SK-N-SH treated with all-trans-retinoic acid at 6 μM for 48 hours (cell line): ENCODE results near the gene EPHB6.

Source experiments
- ATAC-seq: fragments of 200-7000 bp; cut with Tn5 transposase; 3 replicates; pipeline ENCODE4 v1.9.1; 2020; ENCODE audit warnings: mild to moderate bottlenecking, moderate library complexity
- ARNTL ChIP-seq: fragments of 450-650 bp; formaldehyde crosslinking; IDR thresholded peaks from 2 replicates; pipeline ENCODE4 v1.5.0; 2020; ENCODE audit warnings: low read depth, mild to moderate bottlenecking, moderate library complexity, borderline replicate concordance
- BACH2 ChIP-seq: fragments of 250-450 bp; sonication (Bioruptor Pico); IDR thresholded peaks from 2 replicates; pipeline ENCODE4 v1.9.0; 2021; ENCODE audit warnings: mild to moderate bottlenecking, borderline replicate concordance
- CSDC2 ChIP-seq: fragments of 250-450 bp; sonication (Bioruptor Pico); IDR thresholded peaks from 2 replicates; pipeline ENCODE4 v1.5.0; 2020; ENCODE audit warnings: mild to moderate bottlenecking, moderate library complexity
- ESRRG ChIP-seq: fragments of 250-450 bp; sonication (Bioruptor Pico); IDR thresholded peaks from 2 replicates; pipeline ENCODE4 v1.6.1; 2021; ENCODE audit warnings: mild to moderate bottlenecking
- GLIS3 ChIP-seq: fragments of 250-450 bp; sonication (Bioruptor Pico); IDR thresholded peaks from 2 replicates; pipeline ENCODE4 v1.5.0; 2020; ENCODE audit warnings: mild to moderate bottlenecking, moderate library complexity
- ISL1 ChIP-seq: fragments of 250-450 bp; sonication (Bioruptor Pico); IDR thresholded peaks from 2 replicates; pipeline ENCODE4 v2.1.2; 2022; ENCODE audit warnings: mild to moderate bottlenecking, moderate library complexity
- RARB ChIP-seq: fragments of 250-450 bp; sonication (Bioruptor Pico); IDR thresholded peaks from 2 replicates; pipeline ENCODE4 v1.8.0; 2021; ENCODE audit warnings: mild to moderate bottlenecking, moderate library complexity
- SNAI2 ChIP-seq: fragments of 250-450 bp; sonication (Bioruptor Pico); IDR thresholded peaks from 2 replicates; pipeline ENCODE4 v1.5.0; 2020; ENCODE audit warnings: mild to moderate bottlenecking, moderate library complexity
- TCF4 ChIP-seq: fragments of 250-450 bp; sonication (Bioruptor Pico); IDR thresholded peaks from 2 replicates; pipeline ENCODE4 v1.8.0; 2021; ENCODE audit warnings: mild to moderate bottlenecking, moderate library complexity, borderline replicate concordance
- TOX ChIP-seq: fragments of 250-450 bp; sonication (Bioruptor Pico); IDR thresholded peaks from 2 replicates; pipeline ENCODE4 v1.8.0; 2021; ENCODE audit warnings: mild to moderate bottlenecking, moderate library complexity, borderline replicate concordance
- ZC3H10 ChIP-seq: fragments of 250-450 bp; sonication (Bioruptor Pico); IDR thresholded peaks from 2 replicates; pipeline ENCODE4 v1.5.1; 2021; ENCODE audit warnings: mild to moderate bottlenecking, moderate library complexity
- ZFP3 ChIP-seq: fragments of 250-450 bp; sonication (Bioruptor Pico); IDR thresholded peaks from 2 replicates; pipeline ENCODE4 v1.5.0; 2020; ENCODE audit warnings: mild to moderate bottlenecking, moderate library complexity
- ZFP30 ChIP-seq: fragments of 450-650 bp; formaldehyde crosslinking; IDR thresholded peaks from 2 replicates; pipeline ENCODE4 v1.5.0; 2022; ENCODE audit warnings: mild to moderate bottlenecking, moderate library complexity
- ZNF70 ChIP-seq: fragments of 450-650 bp; formaldehyde crosslinking; IDR thresholded peaks from 2 replicates; pipeline ENCODE4 v1.5.0; 2020; ENCODE audit warnings: mild to moderate bottlenecking, moderate library complexity
- ZNF8 ChIP-seq: fragments of 450-650 bp; formaldehyde crosslinking; IDR thresholded peaks from 2 replicates; pipeline ENCODE4 v1.5.0; 2020; ENCODE audit warnings: mild to moderate bottlenecking, moderate library complexity
- TF ChIP-seq, protein P1 (sequence below): fragments of 250-450 bp; sonication (Bioruptor Pico); IDR thresholded peaks from 2 replicates; pipeline ENCODE4 v1.5.0; 2020; ENCODE audit warnings: mild to moderate bottlenecking, moderate library complexity
- TF ChIP-seq, protein P2 (sequence below): fragments of 250-450 bp; sonication (Bioruptor Pico); IDR thresholded peaks from 2 replicates; pipeline ENCODE4 v1.8.0; 2021; ENCODE audit warnings: low read depth, mild to moderate bottlenecking, moderate library complexity, borderline replicate concordance
- TF ChIP-seq, protein P3 (sequence below): fragments of 250-450 bp; sonication (Bioruptor Pico); IDR thresholded peaks from 2 replicates; pipeline ENCODE4 v1.5.1; 2021; ENCODE audit warnings: mild to moderate bottlenecking, moderate library complexity

EPHB6 gene

DNA sequence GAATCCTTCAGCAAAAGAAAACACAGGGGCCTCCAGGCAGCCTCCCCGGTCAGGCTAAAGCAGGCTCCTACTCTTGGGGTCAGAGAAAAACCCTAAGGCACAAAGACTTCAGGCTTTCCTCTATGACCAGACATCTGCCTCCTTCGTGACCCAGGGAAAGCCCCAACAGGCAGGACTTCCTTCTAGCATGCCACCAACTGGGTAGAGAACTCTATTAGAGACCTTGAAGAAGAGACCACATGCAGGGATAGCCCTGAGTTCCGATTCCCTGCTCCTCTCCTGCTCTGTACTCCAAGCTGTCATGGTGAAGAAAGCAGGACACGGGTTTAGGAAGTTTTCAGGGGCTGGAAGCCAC, 29.4 kb downstream of the EPHB6 start (continued):
- TF ChIP-seq, protein P1, sequence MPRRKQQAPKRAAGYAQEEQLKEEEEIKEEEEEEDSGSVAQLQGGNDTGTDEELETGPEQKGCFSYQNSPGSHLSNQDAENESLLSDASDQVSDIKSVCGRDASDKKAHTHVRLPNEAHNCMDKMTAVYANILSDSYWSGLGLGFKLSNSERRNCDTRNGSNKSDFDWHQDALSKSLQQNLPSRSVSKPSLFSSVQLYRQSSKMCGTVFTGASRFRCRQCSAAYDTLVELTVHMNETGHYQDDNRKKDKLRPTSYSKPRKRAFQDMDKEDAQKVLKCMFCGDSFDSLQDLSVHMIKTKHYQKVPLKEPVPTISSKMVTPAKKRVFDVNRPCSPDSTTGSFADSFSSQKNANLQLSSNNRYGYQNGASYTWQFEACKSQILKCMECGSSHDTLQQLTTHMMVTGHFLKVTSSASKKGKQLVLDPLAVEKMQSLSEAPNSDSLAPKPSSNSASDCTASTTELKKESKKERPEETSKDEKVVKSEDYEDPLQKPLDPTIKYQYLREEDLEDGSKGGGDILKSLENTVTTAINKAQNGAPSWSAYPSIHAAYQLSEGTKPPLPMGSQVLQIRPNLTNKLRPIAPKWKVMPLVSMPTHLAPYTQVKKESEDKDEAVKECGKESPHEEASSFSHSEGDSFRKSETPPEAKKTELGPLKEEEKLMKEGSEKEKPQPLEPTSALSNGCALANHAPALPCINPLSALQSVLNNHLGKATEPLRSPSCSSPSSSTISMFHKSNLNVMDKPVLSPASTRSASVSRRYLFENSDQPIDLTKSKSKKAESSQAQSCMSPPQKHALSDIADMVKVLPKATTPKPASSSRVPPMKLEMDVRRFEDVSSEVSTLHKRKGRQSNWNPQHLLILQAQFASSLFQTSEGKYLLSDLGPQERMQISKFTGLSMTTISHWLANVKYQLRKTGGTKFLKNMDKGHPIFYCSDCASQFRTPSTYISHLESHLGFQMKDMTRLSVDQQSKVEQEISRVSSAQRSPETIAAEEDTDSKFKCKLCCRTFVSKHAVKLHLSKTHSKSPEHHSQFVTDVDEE, result no peak

DNA sequence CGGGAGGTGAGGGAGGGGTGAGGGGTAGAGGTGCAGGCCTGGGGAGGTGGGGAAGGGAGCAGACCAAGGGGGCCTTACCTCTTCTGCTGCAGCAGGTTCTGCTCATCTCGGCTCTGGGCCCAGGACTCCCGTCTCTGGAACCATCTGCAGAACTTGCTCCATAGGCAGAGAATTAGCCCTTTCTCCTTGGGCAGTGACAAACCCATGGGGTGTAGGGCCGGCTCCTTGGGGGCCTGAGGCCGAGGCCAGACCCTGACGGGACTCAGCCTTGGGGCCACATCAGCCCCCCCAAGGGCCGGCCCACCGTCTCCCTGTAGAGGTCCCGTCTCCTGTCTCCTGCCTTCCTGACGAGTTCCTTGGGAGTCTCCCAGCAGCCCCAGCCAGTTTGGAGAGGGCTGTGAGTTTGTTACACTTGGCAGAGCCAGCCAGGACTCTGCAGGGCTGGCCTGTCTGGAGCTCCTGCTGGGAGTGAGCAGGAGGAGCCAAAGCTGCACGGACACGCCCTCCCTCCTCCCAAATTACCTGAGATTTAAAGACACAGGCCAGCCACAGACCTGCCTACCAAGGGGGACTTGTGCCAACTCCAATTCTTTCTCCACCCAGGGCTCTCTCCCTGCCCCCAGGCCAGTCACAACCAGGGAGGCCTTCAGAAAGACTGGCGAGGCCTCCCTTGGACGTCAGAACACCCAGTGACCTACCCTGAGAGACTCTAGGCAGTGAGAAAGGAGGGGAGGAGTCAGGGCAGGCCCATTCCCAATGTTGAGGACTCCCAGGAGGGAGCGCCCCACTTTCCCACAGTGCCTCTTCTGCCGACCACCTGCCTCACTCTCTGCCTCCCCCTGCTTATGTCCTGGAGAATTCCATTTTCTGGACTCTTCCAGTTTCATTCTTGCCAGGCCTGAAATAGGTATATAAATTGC, 30.7 kb downstream of the EPHB6 start, which contains the start of gene TRPV6:
TSS of gene TRPV6 (minus strand) at position 435 of the 920 bp plus-strand sequence.
- TF ChIP-seq, protein P2, sequence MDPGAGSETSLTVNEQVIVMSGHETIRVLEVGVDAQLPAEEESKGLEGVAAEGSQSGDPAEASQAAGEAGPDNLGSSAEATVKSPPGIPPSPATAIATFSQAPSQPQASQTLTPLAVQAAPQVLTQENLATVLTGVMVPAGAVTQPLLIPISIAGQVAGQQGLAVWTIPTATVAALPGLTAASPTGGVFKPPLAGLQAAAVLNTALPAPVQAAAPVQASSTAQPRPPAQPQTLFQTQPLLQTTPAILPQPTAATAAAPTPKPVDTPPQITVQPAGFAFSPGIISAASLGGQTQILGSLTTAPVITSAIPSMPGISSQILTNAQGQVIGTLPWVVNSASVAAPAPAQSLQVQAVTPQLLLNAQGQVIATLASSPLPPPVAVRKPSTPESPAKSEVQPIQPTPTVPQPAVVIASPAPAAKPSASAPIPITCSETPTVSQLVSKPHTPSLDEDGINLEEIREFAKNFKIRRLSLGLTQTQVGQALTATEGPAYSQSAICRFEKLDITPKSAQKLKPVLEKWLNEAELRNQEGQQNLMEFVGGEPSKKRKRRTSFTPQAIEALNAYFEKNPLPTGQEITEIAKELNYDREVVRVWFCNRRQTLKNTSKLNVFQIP, result no peak
- no peak for TF ChIP-seq ESRRG
- TF ChIP-seq, protein P3, sequence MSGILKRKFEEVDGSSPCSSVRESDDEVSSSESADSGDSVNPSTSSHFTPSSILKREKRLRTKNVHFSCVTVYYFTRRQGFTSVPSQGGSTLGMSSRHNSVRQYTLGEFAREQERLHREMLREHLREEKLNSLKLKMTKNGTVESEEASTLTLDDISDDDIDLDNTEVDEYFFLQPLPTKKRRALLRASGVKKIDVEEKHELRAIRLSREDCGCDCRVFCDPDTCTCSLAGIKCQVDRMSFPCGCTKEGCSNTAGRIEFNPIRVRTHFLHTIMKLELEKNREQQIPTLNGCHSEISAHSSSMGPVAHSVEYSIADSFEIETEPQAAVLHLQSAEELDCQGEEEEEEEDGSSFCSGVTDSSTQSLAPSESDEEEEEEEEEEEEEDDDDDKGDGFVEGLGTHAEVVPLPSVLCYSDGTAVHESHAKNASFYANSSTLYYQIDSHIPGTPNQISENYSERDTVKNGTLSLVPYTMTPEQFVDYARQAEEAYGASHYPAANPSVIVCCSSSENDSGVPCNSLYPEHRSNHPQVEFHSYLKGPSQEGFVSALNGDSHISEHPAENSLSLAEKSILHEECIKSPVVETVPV (CRISPR knock-in tag), result no peak
- TF ChIP-seq SNAI2 (CRISPR knock-in tag), result no peak
- no peak for TF ChIP-seq ZFP3 (CRISPR knock-in tag)
- no peak for TF ChIP-seq TCF4 (CRISPR knock-in tag)
- no peak for TF ChIP-seq GLIS3 (CRISPR knock-in tag)
- TF ChIP-seq ZFP30 (CRISPR knock-in tag), result no peak
- no peak for TF ChIP-seq ARNTL (CRISPR knock-in tag)
- no peak for TF ChIP-seq BACH2 (CRISPR knock-in tag)
- no peak for ATAC-seq

DNA sequence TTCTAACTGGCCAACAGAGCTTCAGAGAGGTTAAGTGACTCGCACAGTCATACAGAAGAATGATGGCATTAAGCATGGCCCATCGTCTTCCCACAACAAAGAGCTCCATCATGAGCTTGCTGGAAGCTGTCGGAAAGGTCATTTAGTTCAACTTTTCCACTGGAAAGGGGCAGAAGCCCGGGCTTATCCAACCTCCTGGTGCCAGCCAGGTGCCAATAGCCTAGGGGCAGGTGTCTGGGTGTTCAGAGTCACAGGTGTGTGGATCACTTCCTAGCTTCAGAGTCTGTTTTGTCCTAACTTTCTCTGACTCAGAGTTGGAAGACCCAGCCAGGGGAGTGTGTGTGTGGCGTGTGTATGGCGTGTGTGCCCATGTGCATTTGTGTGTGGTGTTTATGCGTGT, 32.0 kb downstream of the EPHB6 start:
- ATAC-seq, result no peak
- no peak for TF ChIP-seq GLIS3 (CRISPR knock-in tag)
- no peak for TF ChIP-seq RARB
- no peak for TF ChIP-seq TCF4 (CRISPR knock-in tag)
- no peak for TF ChIP-seq BACH2 (CRISPR knock-in tag)
- TF ChIP-seq, protein P1, result no peak
- TF ChIP-seq CSDC2 (CRISPR knock-in tag), result no peak
- no peak for TF ChIP-seq ZFP30 (CRISPR knock-in tag)

DNA sequence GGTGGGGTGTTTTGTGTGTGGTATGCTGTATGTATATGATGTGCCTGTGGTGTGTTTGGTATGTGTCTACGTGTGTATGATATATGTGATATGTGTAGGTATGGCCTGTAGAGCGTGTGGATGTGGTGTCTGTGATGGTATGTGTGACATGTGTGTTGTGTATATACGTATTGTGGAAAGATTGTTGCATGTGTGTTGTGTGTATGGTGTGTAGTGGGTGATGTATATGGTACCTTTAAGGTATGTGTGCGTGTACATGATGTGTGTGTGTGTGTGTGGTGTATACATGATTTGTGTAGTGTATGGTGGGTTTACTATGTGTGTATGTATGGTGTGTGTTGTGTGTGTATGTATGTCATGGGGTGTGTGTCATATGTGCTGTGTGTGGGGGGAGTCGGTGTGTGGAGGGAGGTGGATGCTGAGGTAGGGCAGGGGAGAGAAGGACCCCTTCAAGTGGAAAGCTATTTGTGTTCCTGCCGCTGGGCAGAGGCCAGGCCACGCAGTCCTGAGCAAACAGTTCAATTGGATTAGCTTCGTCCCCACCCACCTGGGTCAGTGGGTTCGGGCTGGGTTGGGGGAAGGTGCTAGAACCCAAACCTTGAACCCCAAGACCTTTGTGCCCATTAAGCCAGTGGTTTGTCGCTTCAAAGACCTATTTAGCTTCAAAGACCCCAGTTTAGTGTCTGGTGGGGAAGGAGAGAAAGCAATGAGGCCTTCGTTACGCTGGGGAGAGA, 32.6 kb downstream of the EPHB6 start:
- no peak for ATAC-seq
- TF ChIP-seq ISL1 (CRISPR knock-in tag) (no peak), BACH2 (CRISPR knock-in tag) (no peak), ZC3H10 (CRISPR knock-in tag) (no peak), GLIS3 (CRISPR knock-in tag) (no peak), ZFP3 (CRISPR knock-in tag) (no peak), TOX (CRISPR knock-in tag) (no peak), ZNF8 (CRISPR knock-in tag) (no peak), ZFP30 (CRISPR knock-in tag) (no peak), CSDC2 (CRISPR knock-in tag) (no peak), ZNF70 (CRISPR knock-in tag) (no peak)
- TF ChIP-seq, protein P1, result no peak
- TF ChIP-seq, protein P2, result no peak
